ENCODE results near the gene FNTB. TPM values are rescaled to one million over a fixed set of nuclear protein-coding genes. Genes with fewer than 3 reads are reported as not detected.

Gene FNTB
- total and polyA plus RNA-seq, 2 of the 8 experiments (the other 6 are each of a cell fraction or from before 2014, with no cell fraction given): 16.0 to 20.7 TPM

- no peak overlapping the region for H3K4me3 ChIP-seq (ENCODE audit: extremely low read depth in 1 of 4, insufficient read depth in 2 of 4, low read depth in 3 of 4, low read length in 4 of 4)
- no peak overlapping the region for H3K23ac ChIP-seq (ENCODE audit: insufficient read length)
- H3K27ac ChIP-seq (ENCODE audit: low read depth, low read length): no peak overlapping the region
- no peak overlapping the region for H3K56ac ChIP-seq (replicated peaks; ENCODE audit: insufficient read length, low read depth, low read length)
- no peak overlapping the region for H4K91ac ChIP-seq (replicated peaks; ENCODE audit: insufficient read length, low read length)
- CTCF ChIA-PET (ENCODE audit: partially characterized antibody): interaction anchor here (0.6 to 4.9 kb wide), 5 partner anchors 12 to 52 kb away, joined by 3 to 21 read pairs (median 5); no protein-coding TSS in a partner anchor
- H3K9me3 ChIP-seq (ENCODE audit: insufficient read depth in 2 of 2, low read depth in 1 of 2, low read length in 1 of 2): no peaks in the 10 kb centered on the region
- H3K23me2 ChIP-seq (ENCODE audit: low read depth, low read length): no peaks in the 10 kb centered on the region
- H2AK5ac ChIP-seq (ENCODE audit: low read depth, low read length): no peak overlapping the region
- DNase-seq (ENCODE audit: low read depth in 1 of 2, low spot score in 2 of 2): no peak
- no peaks in the 10 kb centered on the region for H4K20me1 ChIP-seq (replicated peaks in 1 of 2; ENCODE audit: control insufficient read depth in 1 of 2, insufficient read depth in 2 of 2, low read length in 2 of 2)
- H3K79me1 ChIP-seq (ENCODE audit: low read depth, low read length): no peaks in the 10 kb centered on the region; the same call in 1 of the 2 replicates
- H3K18ac ChIP-seq (ENCODE audit: extremely low read depth, low read length): no peak overlapping the region
- no peaks in the 10 kb centered on the region; a peak in 1 of 4 replicates for H3K79me2 ChIP-seq (ENCODE audit: control insufficient read depth in 1 of 2, insufficient read depth in 2 of 2, low read length in 2 of 2)
- no peak overlapping the region for H2BK12ac ChIP-seq (ENCODE audit: low read depth, low read length)
- no peak overlapping the region for H3K9ac ChIP-seq (replicated peaks in 1 of 4; ENCODE audit: extremely low read depth in 1 of 4, low read depth in 3 of 4, low read length in 3 of 4)
- no peaks in the 10 kb centered on the region for H3K36me3 ChIP-seq (ENCODE audit: control insufficient read depth in 2 of 4, insufficient read depth in 4 of 4, low read length in 3 of 4)
- peaks cover 0 to 2% (median 0%) of the 10 kb centered on the region in 4 experiments; a peak in 3 of 7 replicates for H3K4me1 ChIP-seq (replicated peaks in 1 of 4; ENCODE audit: control insufficient read depth in 3 of 4, insufficient read depth in 4 of 4, low read length in 3 of 4)
- no peak overlapping the region for H2BK5ac ChIP-seq (ENCODE audit: low read depth, low read length)
- H3K27me3 ChIP-seq (replicated peaks in 1 of 4; ENCODE audit: control insufficient read depth in 3 of 4, extremely low read depth in 1 of 4, insufficient read depth in 3 of 4, low read length in 3 of 4): no peaks in the 10 kb centered on the region
- no peak overlapping the region for H3K4ac ChIP-seq (replicated peaks; ENCODE audit: insufficient read length, low read depth, low read length)
- no peak overlapping the region for H2AFZ ChIP-seq (ENCODE audit: low read length)
- no peak for FAIRE-seq
- no peak overlapping the region for H4K5ac ChIP-seq (ENCODE audit: insufficient read length, low read depth, low read length)
- POLR2A ChIA-PET (ENCODE audit: partially characterized antibody): no interaction called here
- H2BK20ac ChIP-seq (ENCODE audit: low read length): no peak overlapping the region
- no peak overlapping the region for H3K4me2 ChIP-seq (ENCODE audit: insufficient read depth in 1 of 2, low read depth in 2 of 2, low read length in 2 of 2)
- 94% methylated on average over 6 of the region's 6 CpGs; no CpG with 5 or more reads in 1 of the 2 experiments for WGBS, 2 experiments (ENCODE audit: extremely low coverage in 1 of 2, insufficient coverage in 1 of 2, insufficient read length in 1 of 2, insufficient replicate concordance in 2 of 2, low coverage in 1 of 2, low lambda C conversion rate in 2 of 2, missing lambda C conversion rate in 1 of 2)
- no peak overlapping the region for H4K8ac ChIP-seq (ENCODE audit: extremely low read depth, insufficient read depth, low read length)
- H2BK120ac ChIP-seq (replicated peaks; ENCODE audit: low read depth, low read length): no peak overlapping the region
- H2BK15ac ChIP-seq (ENCODE audit: low read length): no peak overlapping the region
- H3K14ac ChIP-seq (ENCODE audit: insufficient read length): no peak overlapping the region
- TF ChIP-seq RAD21 (IDR thresholded peaks at IDR 0.05 in 1 of 2, conservative IDR thresholded peaks at IDR 0.05 in 1 of 2; ENCODE audit: low read depth in 2 of 2, low read length in 2 of 2) (no peak), SUZ12 (IDR thresholded peaks at IDR 0.05; ENCODE audit: low read length) (no peak), KDM1A (IDR thresholded peaks at IDR 0.05; ENCODE audit: borderline replicate concordance, low read length) (no peak), JUN (IDR thresholded peaks at IDR 0.05; ENCODE audit: low read depth, low read length) (no peak), SP4 (IDR thresholded peaks at IDR 0.05; ENCODE audit: low read length) (no peak), SIN3A (conservative IDR thresholded peaks at IDR 0.05 in 1 of 2, IDR thresholded peaks at IDR 0.05 in 1 of 2; ENCODE audit: low read depth in 1 of 2, low read length in 2 of 2) (no peak), ASH2L (IDR thresholded peaks at IDR 0.05; ENCODE audit: low read length) (no peak), SIX5 (IDR thresholded peaks at IDR 0.05; ENCODE audit: low read depth, low read length) (no peak), YY1 (IDR thresholded peaks at IDR 0.05; ENCODE audit: low read depth, low read length) (no peak), CHD2 (IDR thresholded peaks at IDR 0.05; ENCODE audit: low read length) (no peak), RBBP5 (IDR thresholded peaks at IDR 0.05; ENCODE audit: borderline replicate concordance, low read depth, low read length) (no peak), RNF2 (IDR thresholded peaks at IDR 0.05; ENCODE audit: borderline replicate concordance, low read depth, low read length, missing control alignments, poor library complexity, severe bottlenecking) (no peak), E2F6 (IDR thresholded peaks at IDR 0.05) (no peak)
These were observed 15.0 kb downstream of the FNTB start for GRCh38 chr14:65001723-65002122.
